ENCODE data around the gene KANK4. TPM values are rescaled to one million over a fixed set of nuclear protein-coding genes. Genes with fewer than 3 reads are reported as not detected.

KANK4 gene
- total RNA-seq, 2 donors from 2014 or later: 0.19 to 0.37 TPM

- intact Hi-C loops (cut with DNase I): no loop called here
- no peak for DNase-seq (ENCODE audit: low spot score)
Measured at GRCh38 chr1:62280960-62281465, 38.2 kb downstream of the KANK4 start.

DNA sequence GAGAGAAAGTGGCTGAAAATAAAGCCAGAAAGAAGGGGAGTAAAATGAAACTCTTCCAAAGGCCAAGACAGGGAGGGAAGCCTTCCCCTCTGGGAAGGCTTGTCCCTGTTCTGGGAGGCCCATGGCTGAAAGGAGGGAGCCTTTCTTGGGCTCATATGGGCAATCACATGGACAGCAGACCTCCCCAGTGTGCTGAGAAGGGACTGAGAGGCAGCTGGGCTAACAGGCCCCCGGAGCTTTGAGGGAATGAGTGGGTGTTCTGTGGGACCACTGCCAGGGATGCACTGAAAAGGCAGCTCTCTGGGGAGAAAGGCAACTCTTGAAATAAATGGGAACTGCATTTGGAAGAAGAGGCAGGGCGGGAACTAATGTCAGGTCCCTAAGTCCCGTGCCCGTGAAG is 39.1 kb downstream of the KANK4 start:
- intact Hi-C loops (cut with DNase I): no loop called here
- no peak for DNase-seq (ENCODE audit: low spot score)

DNA sequence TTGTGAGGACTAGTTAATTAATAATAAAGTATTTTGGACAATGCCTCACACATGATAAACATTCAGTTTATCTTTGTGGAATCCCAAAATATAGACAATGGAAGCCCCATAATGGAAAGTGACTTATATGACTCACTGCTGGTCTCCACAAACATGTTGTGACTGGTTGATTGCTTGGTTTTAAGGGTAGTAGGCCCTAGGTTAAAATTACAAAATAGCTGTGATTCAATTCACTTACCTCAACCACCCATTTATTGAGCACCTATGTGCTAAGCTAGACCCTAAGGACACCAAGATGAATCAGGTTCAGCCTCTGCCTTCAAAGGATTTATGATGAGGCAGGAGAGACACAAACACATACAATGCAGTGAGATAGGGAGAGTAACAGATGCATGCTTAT is 42.4 kb downstream of the KANK4 start:
- DNase-seq (ENCODE audit: low spot score): no peak
- intact Hi-C loops (cut with DNase I): no loop called here

- intact Hi-C loops (cut with DNase I): loop anchor here in 1 of 2 donors (1.0 kb wide), 1 partner anchor 21 kb away; no protein-coding TSS in a partner anchor
- no peak for DNase-seq (ENCODE audit: low spot score)
Measured at GRCh38 chr1:62274496-62275485, 44.4 kb downstream of the KANK4 start.

- intact Hi-C loops (cut with DNase I): loop anchor here in 1 of 2 donors (1.0 kb wide), 1 partner anchor 21 kb away; no protein-coding TSS in a partner anchor
- no peak for DNase-seq (ENCODE audit: low spot score)
Measured at GRCh38 chr1:62273953-62274352, 45.3 kb downstream of the KANK4 start.

- intact Hi-C loops (cut with DNase I): no loop called here
- no peak for DNase-seq (ENCODE audit: low spot score)
Measured at GRCh38 chr1:62271948-62272728, 47.1 kb downstream of the KANK4 start.

DNA sequence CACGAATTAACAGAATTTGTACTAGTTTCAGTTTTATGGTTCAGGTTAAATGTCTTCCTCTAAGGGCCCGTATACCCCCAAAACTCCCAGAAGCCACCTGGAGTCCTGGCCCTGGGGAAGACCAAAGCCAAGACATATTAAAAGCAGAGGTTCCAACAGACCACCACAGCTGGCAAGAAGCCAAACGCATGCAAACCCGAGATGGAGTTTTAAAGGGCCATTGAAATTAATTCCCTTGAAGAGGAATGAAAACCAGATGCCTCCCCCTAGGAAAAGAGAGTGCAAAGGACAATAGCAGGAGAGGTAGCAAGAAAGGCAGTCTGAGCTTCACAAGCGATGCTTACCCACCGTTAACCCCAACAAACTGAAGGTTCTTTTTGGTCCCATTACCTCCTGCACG is 48.1 kb downstream of the KANK4 start:
- no peak for DNase-seq (ENCODE audit: low spot score)
- intact Hi-C loops (cut with DNase I): no loop called here

DNA sequence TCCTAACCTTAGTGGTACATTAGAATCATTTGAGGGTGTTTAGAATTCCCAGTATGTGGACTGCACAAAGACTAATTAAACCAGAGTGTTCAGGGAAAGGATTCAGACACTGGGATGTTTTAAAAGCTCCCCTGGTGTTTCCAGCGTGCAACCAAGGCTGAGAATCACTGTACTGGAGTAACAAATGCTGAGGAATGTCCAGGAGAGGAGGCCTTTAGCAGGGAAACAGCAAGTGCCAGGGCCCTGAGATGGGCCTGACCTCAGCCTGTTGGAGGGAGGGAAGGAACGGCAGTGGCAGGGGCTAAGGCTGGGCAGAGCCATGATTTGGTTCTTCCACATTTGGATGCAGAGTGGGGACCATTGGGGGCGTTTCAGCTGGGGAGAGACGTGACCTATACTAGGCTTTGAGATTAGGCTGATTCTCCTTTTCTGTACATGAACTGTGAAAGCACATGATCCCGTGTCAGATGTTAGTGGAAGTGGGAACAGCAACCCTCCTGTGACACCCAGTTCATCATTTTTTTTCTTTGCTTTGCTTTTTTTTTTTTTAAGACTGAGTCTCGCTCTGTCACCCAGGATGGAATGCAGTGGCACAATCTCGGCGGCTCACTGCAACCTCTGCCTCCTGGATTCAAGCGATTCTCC is 49.3 kb downstream of the KANK4 start:
- intact Hi-C loops (cut with DNase I): no loop called here

GRCh38 chr1:62269439-62269838 is 49.8 kb downstream of the KANK4 start:
- no peak for DNase-seq (ENCODE audit: low spot score)
- intact Hi-C loops (cut with DNase I): no loop called here

More for the DNA sequence above, 49.3 kb downstream of the KANK4 start:
- no peak for DNase-seq (ENCODE audit: low spot score)

DNA sequence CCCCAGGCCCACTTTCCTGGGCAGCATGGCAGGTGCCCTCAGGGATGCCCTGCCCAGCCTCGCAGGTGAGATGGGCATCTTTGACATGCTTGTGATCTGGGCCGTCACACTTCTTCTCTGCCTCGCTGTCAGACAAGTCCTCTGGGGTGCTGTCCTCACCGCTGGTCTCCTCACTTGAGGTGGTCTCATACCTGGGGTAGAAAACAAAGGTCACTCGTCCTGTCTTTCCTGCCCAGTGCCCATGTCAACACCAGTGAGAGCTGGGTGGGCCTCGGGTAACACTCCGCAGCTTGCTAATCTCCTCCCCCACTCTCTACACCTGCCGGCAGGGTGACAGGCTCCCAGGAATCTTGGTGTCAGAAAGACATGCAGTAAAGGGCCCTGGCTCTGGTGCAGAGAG is 50.9 kb downstream of the KANK4 start:
- intact Hi-C loops (cut with DNase I): no loop called here
- no peak for DNase-seq (ENCODE audit: low spot score)

GRCh38 chr1:62265956-62266935 is 53.0 kb downstream of the KANK4 start:
- DNase-seq (ENCODE audit: low spot score): no peak
- intact Hi-C loops (cut with DNase I): no loop called here

GRCh38 chr1:62263814-62264353 is 55.4 kb downstream of the KANK4 start:
- intact Hi-C loops (cut with DNase I): no loop called here

GRCh38 chr1:62263006-62263813 is 56.0 kb downstream of the KANK4 start:
- intact Hi-C loops (cut with DNase I): no loop called here
- DNase-seq (ENCODE audit: low spot score): no peak

More at GRCh38 chr1:62263814-62264353, 55.4 kb downstream of the KANK4 start:
- DNase-seq (ENCODE audit: low spot score): no peak

- intact Hi-C loops (cut with DNase I): no loop called here
- DNase-seq (ENCODE audit: low spot score): no peak
Measured at GRCh38 chr1:62260688-62261087, 58.5 kb downstream of the KANK4 start.

GRCh38 chr1:62259551-62259950 is 59.7 kb downstream of the KANK4 start:
- intact Hi-C loops (cut with DNase I): loop anchor here in 1 of 2 donors (5.0 kb wide), 1 partner anchor 1657 kb away; no protein-coding TSS in a partner anchor
- DNase-seq (ENCODE audit: low spot score): no peak

DNA sequence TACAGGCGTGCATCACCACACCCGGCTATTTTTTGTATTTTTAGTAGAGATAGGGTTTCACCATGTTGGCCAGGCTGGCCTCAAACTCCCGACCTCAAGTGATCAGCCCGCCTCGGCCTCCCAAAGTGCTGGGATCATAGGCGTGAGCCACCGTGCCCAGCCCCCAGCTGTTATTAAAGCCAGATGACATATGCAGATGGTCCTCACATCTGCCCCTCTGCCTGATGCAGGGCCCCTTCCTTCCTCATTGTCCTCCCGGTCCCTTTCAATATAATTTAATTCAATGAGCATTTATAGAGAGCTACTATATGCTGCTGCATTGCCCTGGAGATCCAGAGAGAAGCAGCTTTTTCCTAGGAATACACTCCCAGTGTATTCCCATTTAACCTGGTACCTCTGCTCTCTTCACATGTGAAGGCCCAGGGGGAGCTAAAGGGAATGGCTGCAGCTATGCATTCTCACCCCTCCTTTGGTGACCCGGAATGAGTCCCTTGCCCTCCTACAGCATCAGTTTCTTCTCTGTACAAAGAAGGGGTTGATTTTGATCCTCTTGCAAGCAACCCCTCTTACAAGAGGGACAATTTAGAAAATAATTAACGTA is 69.0 kb downstream of the KANK4 start:
- DNase-seq (ENCODE audit: low spot score): no peak
- intact Hi-C loops (cut with DNase I): no loop called here

Data from posterior vena cava (tissue), 2 donors.